Muscle layer of duodenum (tissue), 2 donors: ENCODE measurements around the gene COX18.

Experiments used
- H3K27ac ChIP-seq: one replicate; pipeline ENCODE4 v1.7.0; 2013; ENCODE audit warnings: mild to moderate bottlenecking, low read length
- H3K27me3 ChIP-seq: one replicate; pipeline ENCODE4 v1.7.0; 2013; ENCODE audit warnings: low read depth, mild to moderate bottlenecking, control low read depth, low read length
- H3K36me3 ChIP-seq, 2 donors: one replicate each; pipeline ENCODE4 v1.7.0; 2013; ENCODE audit warnings: low read length in 2 of 2, control low read depth in 1 of 2, mild to moderate bottlenecking in 1 of 2; ENCODE audit not compliant: insufficient read depth in 2 of 2, control insufficient read depth in 1 of 2
- H3K4me1 ChIP-seq, 2 donors: one replicate each; pipeline ENCODE4 v1.7.0; 2013; ENCODE audit warnings: low read length in 2 of 2, mild to moderate bottlenecking in 2 of 2, control low read depth in 1 of 2, moderate library complexity in 1 of 2; ENCODE audit not compliant: insufficient read depth in 2 of 2, control insufficient read depth in 1 of 2
- H3K4me3 ChIP-seq, 2 donors: one replicate each; pipeline ENCODE4 v1.7.0; 2013; ENCODE audit warnings: low read length in 2 of 2, low read depth in 1 of 2, mild to moderate bottlenecking in 1 of 2
- H3K9me3 ChIP-seq, 2 donors: one replicate each; pipeline ENCODE4 v1.7.0; 2013; ENCODE audit warnings: low read length in 2 of 2, control low read depth in 1 of 2, mild to moderate bottlenecking in 1 of 2; ENCODE audit not compliant: control insufficient read depth in 1 of 2
- donor health status: healthy.

The COX18 gene

GRCh38 chr4:73051625-73052024 lies 17.9 kb downstream of the COX18 start:
- no peak overlapping the region for H3K4me3 ChIP-seq
- no peaks in the 10 kb centered on the region for H3K4me1 ChIP-seq
- peaks cover 17% of the 10 kb centered on the region in 2 donors for H3K36me3 ChIP-seq
- H3K27ac ChIP-seq = no peak overlapping the region
- no peaks in the 10 kb centered on the region for H3K27me3 ChIP-seq
- no peaks in the 10 kb centered on the region for H3K9me3 ChIP-seq

- Histone ChIP-seq H3K4me3 (no peak overlapping the region), H3K9me3 (peaks cover 0 to 5% of the 10 kb centered on the region in 2 donors), H3K27ac (no peak overlapping the region), H3K36me3 (no peaks in the 10 kb centered on the region), H3K4me1 (no peaks in the 10 kb centered on the region), H3K27me3 (no peaks in the 10 kb centered on the region)
These were observed 23.6 kb downstream of the COX18 start for GRCh38 chr4:73045879-73046278.

DNA sequence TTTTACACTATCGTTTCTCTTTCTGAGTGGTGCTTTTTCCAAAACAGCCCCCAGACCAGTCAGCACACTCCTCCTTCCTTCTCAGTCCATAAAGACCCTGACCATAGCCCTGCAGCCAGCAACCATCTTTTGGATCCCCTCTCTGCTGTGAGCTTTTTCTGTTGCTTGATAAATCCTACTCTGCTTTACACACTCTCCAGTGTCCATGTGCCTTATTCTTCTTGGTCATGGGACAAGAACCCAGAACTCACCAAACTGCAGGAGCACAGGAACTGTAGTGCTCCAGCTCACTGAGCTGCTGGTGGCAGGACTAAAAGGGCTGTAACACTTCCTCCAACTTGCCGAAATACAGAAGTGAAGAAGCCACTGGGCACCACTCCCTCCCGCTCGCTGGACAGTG lies 32.5 kb downstream of the COX18 start:
- Histone ChIP-seq H3K27me3 (no peaks in the 10 kb centered on the region), H3K36me3 (no peaks in the 10 kb centered on the region), H3K4me3 (no peak overlapping the region), H3K27ac (no peak overlapping the region), H3K4me1 (no peaks in the 10 kb centered on the region), H3K9me3 (peaks cover 0 to 10% of the 10 kb centered on the region in 2 donors)

GRCh38 chr4:73036123-73036522 lies 33.4 kb downstream of the COX18 start:
- H3K27ac ChIP-seq = no peak overlapping the region
- H3K9me3 ChIP-seq = peaks cover 0 to 10% of the 10 kb centered on the region in 2 donors
- no peaks in the 10 kb centered on the region for H3K36me3 ChIP-seq
- no peaks in the 10 kb centered on the region for H3K27me3 ChIP-seq
- no peaks in the 10 kb centered on the region for H3K4me1 ChIP-seq
- H3K4me3 ChIP-seq = no peak overlapping the region

GRCh38 chr4:73034896-73035295 lies 34.6 kb downstream of the COX18 start:
- H3K27ac ChIP-seq = no peak overlapping the region
- H3K27me3 ChIP-seq = no peaks in the 10 kb centered on the region
- H3K36me3 ChIP-seq = no peaks in the 10 kb centered on the region
- no peak overlapping the region for H3K4me3 ChIP-seq
- H3K9me3 ChIP-seq = peaks cover 0 to 10% of the 10 kb centered on the region in 2 donors
- no peaks in the 10 kb centered on the region for H3K4me1 ChIP-seq

GRCh38 chr4:73028621-73029020 lies 40.9 kb downstream of the COX18 start:
- H3K4me3 ChIP-seq = no peak overlapping the region
- no peaks in the 10 kb centered on the region for H3K36me3 ChIP-seq
- H3K27ac ChIP-seq = no peak overlapping the region
- H3K4me1 ChIP-seq = no peaks in the 10 kb centered on the region
- H3K27me3 ChIP-seq = no peaks in the 10 kb centered on the region
- no peaks in the 10 kb centered on the region for H3K9me3 ChIP-seq

DNA sequence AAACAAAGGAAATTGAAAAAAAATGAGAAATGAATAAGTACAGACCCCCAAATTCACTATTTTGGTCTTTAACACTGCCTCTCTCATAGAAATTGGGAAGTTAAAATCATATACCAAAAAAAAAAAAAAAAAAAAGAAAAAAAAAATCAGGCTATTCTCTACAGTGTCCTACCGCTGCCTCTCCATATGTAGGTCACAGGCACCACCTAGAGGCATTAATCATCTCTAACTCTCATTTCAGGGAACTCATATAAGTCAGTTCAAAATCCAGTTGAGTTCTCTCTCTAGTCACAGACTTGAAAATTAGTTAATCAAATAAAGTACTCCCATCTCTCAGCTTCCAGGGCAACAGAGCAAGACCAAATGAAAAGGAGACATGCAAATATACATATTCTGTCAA lies 47.9 kb downstream of the COX18 start:
- no peaks in the 10 kb centered on the region for H3K36me3 ChIP-seq
- H3K27me3 ChIP-seq = no peaks in the 10 kb centered on the region
- H3K27ac ChIP-seq = no peak overlapping the region
- H3K9me3 ChIP-seq = no peaks in the 10 kb centered on the region
- H3K4me3 ChIP-seq = no peak overlapping the region
- no peaks in the 10 kb centered on the region for H3K4me1 ChIP-seq

GRCh38 chr4:73019462-73020047 lies 50.0 kb downstream of the COX18 start:
- Histone ChIP-seq H3K36me3 (no peaks in the 10 kb centered on the region), H3K27ac (no peak overlapping the region), H3K4me3 (no peak overlapping the region), H3K4me1 (no peaks in the 10 kb centered on the region), H3K27me3 (no peaks in the 10 kb centered on the region), H3K9me3 (no peaks in the 10 kb centered on the region)

GRCh38 chr4:73018595-73018994 lies 50.9 kb downstream of the COX18 start:
- H3K36me3 ChIP-seq = no peaks in the 10 kb centered on the region
- no peak overlapping the region for H3K27ac ChIP-seq
- H3K4me1 ChIP-seq = no peaks in the 10 kb centered on the region
- H3K4me3 ChIP-seq = no peak overlapping the region
- H3K27me3 ChIP-seq = no peaks in the 10 kb centered on the region
- no peaks in the 10 kb centered on the region for H3K9me3 ChIP-seq

- Histone ChIP-seq H3K4me3 (no peak overlapping the region), H3K27ac (no peak overlapping the region), H3K36me3 (no peaks in the 10 kb centered on the region), H3K9me3 (no peaks in the 10 kb centered on the region), H3K27me3 (no peaks in the 10 kb centered on the region), H3K4me1 (no peaks in the 10 kb centered on the region)
These were observed 56.2 kb downstream of the COX18 start for GRCh38 chr4:73013310-73013709.

DNA sequence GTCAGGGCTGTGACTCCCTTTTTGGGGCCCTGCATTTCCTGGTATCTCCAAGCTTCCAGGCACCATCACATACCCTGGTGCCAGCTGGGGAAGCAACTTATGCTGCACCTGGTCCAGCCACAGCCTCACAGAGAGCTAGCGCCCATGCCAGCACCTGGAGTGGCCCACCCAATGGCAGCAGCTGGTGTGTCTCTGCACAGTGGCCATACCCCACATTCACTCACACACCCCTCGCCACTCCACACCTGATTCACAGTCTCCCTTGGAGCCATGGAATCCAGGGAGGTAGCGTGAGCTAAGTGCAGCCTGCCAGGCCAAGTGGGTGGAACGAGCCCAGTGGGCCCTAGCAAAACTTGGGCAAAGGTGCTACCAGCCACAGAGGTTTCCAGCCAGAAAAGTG lies 56.8 kb downstream of the COX18 start:
- no peak overlapping the region for H3K27ac ChIP-seq
- no peak overlapping the region for H3K4me3 ChIP-seq
- H3K9me3 ChIP-seq = no peaks in the 10 kb centered on the region
- no peaks in the 10 kb centered on the region for H3K36me3 ChIP-seq
- no peaks in the 10 kb centered on the region for H3K27me3 ChIP-seq
- H3K4me1 ChIP-seq = no peaks in the 10 kb centered on the region

- no peaks in the 10 kb centered on the region for H3K36me3 ChIP-seq
- H3K4me1 ChIP-seq = no peaks in the 10 kb centered on the region
- H3K27ac ChIP-seq = no peak overlapping the region
- H3K27me3 ChIP-seq = no peaks in the 10 kb centered on the region
- H3K4me3 ChIP-seq = no peak overlapping the region
- no peaks in the 10 kb centered on the region for H3K9me3 ChIP-seq
These were observed 57.9 kb downstream of the COX18 start for GRCh38 chr4:73011629-73011985.
